Inferior parietal cortex (tissue), 1 donor: Measurements from ENCODE around the gene VAC14.

Experiments used
- DNase-seq: peaks from one replicate; pipeline ENCODE4 v3.0.0-alpha.2; 2016; ENCODE audit errors: extremely low spot score

Gene VAC14

GRCh38 chr16:70725024-70725911, 75.7 kb downstream of the VAC14 start:
- DNase-seq: no peak

GRCh38 chr16:70724146-70725023, 76.6 kb downstream of the VAC14 start:
- no peak for DNase-seq

- DNase-seq: no peak
These were observed 77.2 kb downstream of the VAC14 start for GRCh38 chr16:70723740-70724145.

GRCh38 chr16:70721202-70721963, 79.6 kb downstream of the VAC14 start:
- no peak for DNase-seq

GRCh38 chr16:70720425-70721201, 80.3 kb downstream of the VAC14 start:
- no peak for DNase-seq

- DNase-seq: no peak
These were observed 83.9 kb downstream of the VAC14 start for GRCh38 chr16:70717065-70717464.

- no peak for DNase-seq
These were observed 85.0 kb downstream of the VAC14 start for GRCh38 chr16:70715860-70716357.

- DNase-seq: no peak
These were observed 85.7 kb downstream of the VAC14 start for GRCh38 chr16:70715055-70715858.

GRCh38 chr16:70714581-70715054, 86.3 kb downstream of the VAC14 start:
- no peak for DNase-seq

GRCh38 chr16:70713824-70714223, 87.1 kb downstream of the VAC14 start:
- DNase-seq: no peak

GRCh38 chr16:70713342-70713741, 87.6 kb downstream of the VAC14 start:
- DNase-seq: no peak

- DNase-seq: peak; percentile 54
These were observed 88.0 kb downstream of the VAC14 start for GRCh38 chr16:70712942-70713341.

- DNase-seq: no peak
These were observed 88.6 kb downstream of the VAC14 start for GRCh38 chr16:70712359-70712758.

GRCh38 chr16:70711211-70712031, 89.5 kb downstream of the VAC14 start:
- DNase-seq: no peak

GRCh38 chr16:70710422-70711210, 90.3 kb downstream of the VAC14 start:
- DNase-seq: no peak

GRCh38 chr16:70709942-70710341, 91.0 kb downstream of the VAC14 start:
- no peak for DNase-seq

- no peak for DNase-seq
These were observed 91.5 kb downstream of the VAC14 start for GRCh38 chr16:70709457-70709856.
